ENCODE data around the gene ZSCAN12.

Gene ZSCAN12

GRCh38 chr6:28333047-28333446 lies 66.5 kb downstream of the ZSCAN12 start:
- TF ChIP-seq SIN3A (IDR thresholded peaks at IDR 0.05; ENCODE audit: borderline replicate concordance, insufficient read depth, low read length) (no peak), POLR2AphosphoS5 (IDR thresholded peaks at IDR 0.05; ENCODE audit: low read depth, low read length) (no peak), TAF1 (IDR thresholded peaks at IDR 0.05; ENCODE audit: borderline replicate concordance, insufficient read depth, low read length) (no peak), FOXP2 (optimal IDR thresholded peaks at IDR 0.05; ENCODE audit: borderline replicate concordance, extremely low read depth, extremely low read length, insufficient read depth) (no peak), REST (IDR thresholded peaks at IDR 0.05; ENCODE audit: insufficient read depth in 1 of 2, low read depth in 2 of 2, low read length in 2 of 2) (no peak)

- TF ChIP-seq SIN3A (IDR thresholded peaks at IDR 0.05; ENCODE audit: borderline replicate concordance, insufficient read depth, low read length) (no peak), REST (IDR thresholded peaks at IDR 0.05; ENCODE audit: insufficient read depth in 1 of 2, low read depth in 2 of 2, low read length in 2 of 2) (no peak), TAF1 (IDR thresholded peaks at IDR 0.05; ENCODE audit: borderline replicate concordance, insufficient read depth, low read length) (no peak), FOXP2 (optimal IDR thresholded peaks at IDR 0.05; ENCODE audit: borderline replicate concordance, extremely low read depth, extremely low read length, insufficient read depth) (no peak), POLR2AphosphoS5 (IDR thresholded peaks at IDR 0.05; ENCODE audit: low read depth, low read length) (no peak)
Measured at GRCh38 chr6:28330041-28330440, 69.5 kb downstream of the ZSCAN12 start.

Measured in PFSK-1 (cell line).